ENCODE measurements around the gene RCSD1.

The RCSD1 gene

DNA sequence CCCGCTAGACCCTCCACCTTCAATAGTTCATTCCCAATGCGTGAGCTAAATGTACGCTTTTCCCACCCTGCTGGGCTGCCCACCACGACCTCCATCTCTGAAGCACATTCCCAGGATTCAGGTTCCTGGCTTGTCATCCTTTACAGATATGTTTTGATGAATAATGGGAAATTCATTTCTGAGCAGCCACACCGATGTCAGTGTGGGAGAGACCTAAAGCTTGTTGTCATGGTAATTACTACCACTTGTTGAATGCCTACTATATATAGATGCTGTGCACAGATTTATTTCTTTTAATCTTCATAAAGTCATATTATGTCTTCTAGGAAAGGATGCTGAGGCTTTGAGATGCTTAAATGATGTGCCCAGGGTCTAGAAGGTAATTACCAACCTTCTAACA, 8.0 kb downstream of the RCSD1 start:
- Histone ChIP-seq H4K20me1 (ENCODE audit: insufficient read depth, low read length) (peaks cover 82% of the 10 kb centered on the region), H3K4me1 (ENCODE audit: insufficient read depth, low read length) (peaks cover 88% of the 10 kb centered on the region), H3K4me2 (ENCODE audit: insufficient read depth, low read length) (no peak overlapping the region), H3K9ac (ENCODE audit: low read depth, low read length) (no peak overlapping the region), H3K79me2 (ENCODE audit: insufficient read depth, low read length) (peaks cover 99% of the 10 kb centered on the region), H2AFZ (ENCODE audit: low read depth, low read length) (no peak overlapping the region), H3K27me3 (ENCODE audit: insufficient read depth, low read length, poor library complexity) (no peaks in the 10 kb centered on the region), H3K27ac (ENCODE audit: low read length) (peak overlapping the region; percentile 68), H3K36me3 (ENCODE audit: insufficient read depth, low read length) (peaks cover 98% of the 10 kb centered on the region), H3K4me3 (ENCODE audit: low read depth in 1 of 2, low read length in 2 of 2) (no peak overlapping the region), H3K9me3 (ENCODE audit: insufficient read depth, low read length, severe bottlenecking) (no peaks in the 10 kb centered on the region)
- TF ChIP-seq EZH2 (IDR thresholded peaks at IDR 0.05; ENCODE audit: borderline replicate concordance, low read depth, low read length, severe bottlenecking) = no peak
- TF ChIP-seq, protein P1, sequence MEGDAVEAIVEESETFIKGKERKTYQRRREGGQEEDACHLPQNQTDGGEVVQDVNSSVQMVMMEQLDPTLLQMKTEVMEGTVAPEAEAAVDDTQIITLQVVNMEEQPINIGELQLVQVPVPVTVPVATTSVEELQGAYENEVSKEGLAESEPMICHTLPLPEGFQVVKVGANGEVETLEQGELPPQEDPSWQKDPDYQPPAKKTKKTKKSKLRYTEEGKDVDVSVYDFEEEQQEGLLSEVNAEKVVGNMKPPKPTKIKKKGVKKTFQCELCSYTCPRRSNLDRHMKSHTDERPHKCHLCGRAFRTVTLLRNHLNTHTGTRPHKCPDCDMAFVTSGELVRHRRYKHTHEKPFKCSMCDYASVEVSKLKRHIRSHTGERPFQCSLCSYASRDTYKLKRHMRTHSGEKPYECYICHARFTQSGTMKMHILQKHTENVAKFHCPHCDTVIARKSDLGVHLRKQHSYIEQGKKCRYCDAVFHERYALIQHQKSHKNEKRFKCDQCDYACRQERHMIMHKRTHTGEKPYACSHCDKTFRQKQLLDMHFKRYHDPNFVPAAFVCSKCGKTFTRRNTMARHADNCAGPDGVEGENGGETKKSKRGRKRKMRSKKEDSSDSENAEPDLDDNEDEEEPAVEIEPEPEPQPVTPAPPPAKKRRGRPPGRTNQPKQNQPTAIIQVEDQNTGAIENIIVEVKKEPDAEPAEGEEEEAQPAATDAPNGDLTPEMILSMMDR (IDR thresholded peaks at IDR 0.05; ENCODE audit: borderline replicate concordance, extremely low read depth, low read length, poor library complexity, severe bottlenecking) = no peak
- no peak for ATAC-seq (ENCODE audit: insufficient read depth, low read depth)
- no peak for DNase-seq

DNA sequence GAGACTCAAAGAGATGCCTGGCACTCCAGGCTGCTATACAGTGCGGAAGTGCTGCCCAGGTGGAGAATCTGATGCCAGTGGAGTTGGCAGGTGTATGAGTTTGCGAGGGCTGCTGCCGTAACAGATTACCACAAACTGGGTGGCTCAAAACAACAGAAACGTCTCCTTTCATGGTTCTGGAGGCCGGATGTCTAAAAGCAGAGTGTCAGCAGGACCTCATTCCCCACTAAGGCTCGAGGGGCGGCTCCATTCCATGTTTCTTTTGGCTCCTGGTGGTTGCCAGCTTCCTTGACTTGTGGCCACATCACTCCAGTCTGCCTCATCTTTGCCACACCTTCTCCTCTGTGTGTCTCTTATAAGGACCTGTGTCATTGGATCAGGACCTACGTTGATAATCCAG, 10.0 kb downstream of the RCSD1 start:
- ATAC-seq (ENCODE audit: insufficient read depth, low read depth) (no peak), DNase-seq (no peak)
- peaks cover 94% of the 10 kb centered on the region for H3K36me3 ChIP-seq (ENCODE audit: insufficient read depth, low read length)
- no peak overlapping the region; the same call in 1 of the 2 replicates for H3K9ac ChIP-seq (ENCODE audit: low read depth, low read length)
- H3K9me3 ChIP-seq (ENCODE audit: insufficient read depth, low read length, severe bottlenecking) = no peaks in the 10 kb centered on the region
- H3K27me3 ChIP-seq (ENCODE audit: insufficient read depth, low read length, poor library complexity) = no peaks in the 10 kb centered on the region
- no peak overlapping the region for H3K4me2 ChIP-seq (ENCODE audit: insufficient read depth, low read length)
- H3K4me1 ChIP-seq (ENCODE audit: insufficient read depth, low read length) = peaks cover 87% of the 10 kb centered on the region
- TF ChIP-seq, protein P1 (IDR thresholded peaks at IDR 0.05; ENCODE audit: borderline replicate concordance, extremely low read depth, low read length, poor library complexity, severe bottlenecking) = no peak
- no peak for TF ChIP-seq EZH2 (IDR thresholded peaks at IDR 0.05; ENCODE audit: borderline replicate concordance, low read depth, low read length, severe bottlenecking)
- no peak overlapping the region for H2AFZ ChIP-seq (ENCODE audit: low read depth, low read length)
- peaks cover 80% of the 10 kb centered on the region for H4K20me1 ChIP-seq (ENCODE audit: insufficient read depth, low read length)
- H3K27ac ChIP-seq (ENCODE audit: low read length) = peak overlapping the region; percentile 11; the same call in 1 of the 2 replicates
- H3K4me3 ChIP-seq (ENCODE audit: low read depth in 1 of 2, low read length in 2 of 2) = no peak overlapping the region
- peaks cover 99% of the 10 kb centered on the region for H3K79me2 ChIP-seq (ENCODE audit: insufficient read depth, low read length)

DNA sequence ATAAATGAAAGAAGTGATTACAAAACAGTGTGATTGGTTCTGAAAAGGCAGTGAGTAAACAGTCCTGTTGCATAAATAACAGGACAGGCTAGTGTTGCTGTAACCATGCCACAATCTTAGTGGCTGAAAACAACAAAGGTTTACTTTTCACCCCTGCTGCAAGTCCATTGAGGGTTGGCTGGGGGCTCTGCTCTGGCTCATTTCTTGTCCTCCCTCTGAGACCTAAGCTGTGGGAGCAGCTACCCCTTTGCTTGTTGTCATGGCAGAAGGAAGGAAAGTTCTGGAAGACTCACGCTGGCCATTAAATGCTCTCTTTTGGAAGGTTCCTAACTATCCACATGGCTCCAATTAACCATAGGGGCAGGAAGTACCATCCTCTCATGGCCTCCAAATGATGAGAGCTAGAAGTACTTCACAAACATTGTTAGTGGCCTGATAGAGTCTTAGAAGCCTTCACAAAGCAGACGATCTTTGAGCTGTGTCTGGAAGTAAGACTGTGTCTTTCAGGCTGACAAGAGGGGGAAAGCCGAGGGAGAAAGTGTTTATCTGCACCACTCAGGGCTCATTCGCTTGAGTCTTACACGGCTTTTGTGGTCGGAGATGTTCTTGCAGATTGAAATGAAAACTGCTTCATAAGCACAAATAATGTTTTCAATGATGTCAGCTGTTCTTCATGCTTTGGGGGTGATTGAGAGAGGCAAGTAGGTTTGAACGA, 11.9 kb downstream of the RCSD1 start:
- ATAC-seq (ENCODE audit: insufficient read depth, low read depth) (no peak), DNase-seq (no peak)
- no peak overlapping the region for H2AFZ ChIP-seq (ENCODE audit: low read depth, low read length)
- H3K79me2 ChIP-seq (ENCODE audit: insufficient read depth, low read length) = peaks cover 98% of the 10 kb centered on the region
- no peak overlapping the region for H3K4me2 ChIP-seq (ENCODE audit: insufficient read depth, low read length)
- peaks cover 72% of the 10 kb centered on the region for H4K20me1 ChIP-seq (ENCODE audit: insufficient read depth, low read length)
- H3K36me3 ChIP-seq (ENCODE audit: insufficient read depth, low read length) = peaks cover 83% of the 10 kb centered on the region
- TF ChIP-seq, protein P1 (IDR thresholded peaks at IDR 0.05; ENCODE audit: borderline replicate concordance, extremely low read depth, low read length, poor library complexity, severe bottlenecking) = no peak
- no peak for TF ChIP-seq EZH2 (IDR thresholded peaks at IDR 0.05; ENCODE audit: borderline replicate concordance, low read depth, low read length, severe bottlenecking)
- H3K4me1 ChIP-seq (ENCODE audit: insufficient read depth, low read length) = peaks cover 85% of the 10 kb centered on the region
- no peak overlapping the region for H3K9ac ChIP-seq (ENCODE audit: low read depth, low read length)
- no peaks in the 10 kb centered on the region for H3K9me3 ChIP-seq (ENCODE audit: insufficient read depth, low read length, severe bottlenecking)
- peak overlapping the region; percentile 11 for H3K27ac ChIP-seq (ENCODE audit: low read length)
- H3K27me3 ChIP-seq (ENCODE audit: insufficient read depth, low read length, poor library complexity) = no peaks in the 10 kb centered on the region
- H3K4me3 ChIP-seq (ENCODE audit: low read depth in 1 of 2, low read length in 2 of 2) = no peak overlapping the region
